ENCODE data around the gene RNF145.

GRCh38 chr5:159181152-159181551 is 28.2 kb downstream of the RNF145 start:
- TF ChIP-seq FOXA1 (IDR thresholded peaks at IDR 0.05) = no peak
- no peak for TF ChIP-seq FOXM1 (IDR thresholded peaks at IDR 0.05; ENCODE audit: borderline replicate concordance)
- TF ChIP-seq BHLHE40 (IDR thresholded peaks at IDR 0.05; ENCODE audit: borderline replicate concordance) = no peak
- TF ChIP-seq ZNF384 (IDR thresholded peaks at IDR 0.05) = no peak
- no peak for TF ChIP-seq ELF4 (IDR thresholded peaks at IDR 0.05)
- no peak for TF ChIP-seq NFRKB (IDR thresholded peaks at IDR 0.05)
- TF ChIP-seq SUZ12 (IDR thresholded peaks at IDR 0.05) = no peak
- TF ChIP-seq PKNOX1 (IDR thresholded peaks at IDR 0.05) = no peak
- no peak for TF ChIP-seq FOXK2 (IDR thresholded peaks at IDR 0.05)
- no peak for TF ChIP-seq HDGF (IDR thresholded peaks at IDR 0.05; ENCODE audit: borderline replicate concordance)
- no peak for TF ChIP-seq LEF1 (IDR thresholded peaks at IDR 0.05; ENCODE audit: borderline replicate concordance)

Data from HEK293T (cell line).